Daoy (cell line): Measurements from ENCODE around the gene LCE7A. TPM values are rescaled to one million over a fixed set of nuclear protein-coding genes. Genes with fewer than 3 reads are reported as not detected.

Source experiments
- DNase-seq: peaks from one replicate; pipeline ENCODE4 v3.0.0-alpha.2; 2015; ENCODE audit warnings: low read depth
- total RNA-seq: library from RNA; depleted of rRNA; stranded (reverse); fragments of >200 nt; shearing (Covaris generic); gene quantifications from 2 replicates; pipeline ENCODE4 v1.2.3, GENCODE V29; 2014; rRNA removed

Gene LCE7A
- total RNA-seq, 1 experiment from 2014 or later: not detected

- DNase-seq: no peak
Observed at GRCh38 chr1:152880316-152880715, 20.5 kb downstream of the LCE7A start.

DNA sequence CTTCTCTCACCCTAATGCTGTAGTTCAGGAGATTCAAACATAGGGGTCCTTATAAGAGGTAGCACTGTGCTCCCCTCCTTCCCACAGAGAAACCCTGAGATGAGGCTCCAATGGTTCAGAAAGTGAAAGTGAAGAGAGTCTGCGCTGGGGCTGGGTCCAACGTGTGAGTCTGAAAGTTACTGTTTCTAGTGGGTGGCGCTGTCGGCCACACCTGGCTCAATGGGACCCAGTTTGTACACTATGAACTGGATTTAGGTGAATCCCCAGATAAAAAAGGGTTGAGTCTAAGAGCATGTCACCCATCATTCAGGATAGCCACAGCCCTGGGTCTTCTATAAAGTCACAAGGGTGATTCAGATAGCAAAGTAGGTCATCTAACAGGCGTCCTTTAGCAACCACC is 21.1 kb downstream of the LCE7A start:
- DNase-seq: peak; percentile 30

- no peak for DNase-seq
Observed at GRCh38 chr1:152884085-152884484, 24.3 kb downstream of the LCE7A start.

DNA sequence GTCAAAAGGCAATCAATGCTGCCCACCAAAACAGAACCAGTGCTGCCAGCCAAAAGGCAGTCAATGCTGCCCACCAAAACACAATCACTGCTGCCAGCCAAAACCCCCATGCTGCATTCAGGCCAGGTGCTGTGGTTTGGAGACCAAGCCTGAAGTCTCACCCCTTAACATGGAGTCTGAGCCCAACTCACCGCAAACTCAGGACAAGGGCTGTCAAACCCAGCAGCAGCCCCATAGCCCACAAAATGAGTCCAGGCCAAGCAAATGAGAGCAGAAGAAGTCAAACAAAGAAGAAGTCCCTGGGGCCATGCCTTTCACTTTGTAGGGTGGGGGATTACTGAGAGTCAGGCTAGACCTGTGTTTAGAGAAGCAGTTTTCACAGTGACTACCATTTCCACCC is 24.7 kb downstream of the LCE7A start:
- no peak for DNase-seq

DNA sequence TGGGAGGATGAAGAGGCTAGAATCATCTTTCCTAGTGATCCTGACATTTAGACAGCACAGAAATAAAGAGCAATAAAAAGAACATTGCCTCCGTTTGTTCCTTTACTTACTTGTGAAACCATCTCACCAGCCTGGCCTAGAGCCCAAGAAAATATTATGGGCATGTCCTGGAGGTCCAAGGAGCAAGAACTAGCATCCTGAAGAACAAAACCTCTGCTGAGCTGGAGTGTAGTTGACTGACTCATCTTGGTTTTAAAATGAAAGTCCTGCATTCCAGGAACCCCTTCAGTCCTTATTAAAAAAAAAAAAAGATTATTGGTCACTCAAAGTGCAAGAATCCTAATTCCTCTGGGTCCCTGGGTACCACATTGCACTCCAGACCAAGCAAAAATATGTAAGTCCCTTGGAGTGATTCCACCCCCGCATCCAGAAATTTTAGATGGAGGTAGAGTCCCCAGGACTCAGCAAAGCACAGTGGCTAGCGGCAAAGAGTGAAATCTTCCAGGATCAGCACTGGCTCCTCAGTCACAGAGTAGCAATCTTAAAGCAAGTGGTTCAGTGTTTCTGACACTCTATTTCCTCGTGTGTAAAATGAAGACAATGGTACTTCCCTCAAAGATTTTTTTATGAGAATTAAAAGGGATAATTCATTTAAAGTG is 25.3 kb downstream of the LCE7A start:
- peak; percentile 42 for DNase-seq

GRCh38 chr1:152886085-152886484 is 26.3 kb downstream of the LCE7A start:
- no peak for DNase-seq

DNA sequence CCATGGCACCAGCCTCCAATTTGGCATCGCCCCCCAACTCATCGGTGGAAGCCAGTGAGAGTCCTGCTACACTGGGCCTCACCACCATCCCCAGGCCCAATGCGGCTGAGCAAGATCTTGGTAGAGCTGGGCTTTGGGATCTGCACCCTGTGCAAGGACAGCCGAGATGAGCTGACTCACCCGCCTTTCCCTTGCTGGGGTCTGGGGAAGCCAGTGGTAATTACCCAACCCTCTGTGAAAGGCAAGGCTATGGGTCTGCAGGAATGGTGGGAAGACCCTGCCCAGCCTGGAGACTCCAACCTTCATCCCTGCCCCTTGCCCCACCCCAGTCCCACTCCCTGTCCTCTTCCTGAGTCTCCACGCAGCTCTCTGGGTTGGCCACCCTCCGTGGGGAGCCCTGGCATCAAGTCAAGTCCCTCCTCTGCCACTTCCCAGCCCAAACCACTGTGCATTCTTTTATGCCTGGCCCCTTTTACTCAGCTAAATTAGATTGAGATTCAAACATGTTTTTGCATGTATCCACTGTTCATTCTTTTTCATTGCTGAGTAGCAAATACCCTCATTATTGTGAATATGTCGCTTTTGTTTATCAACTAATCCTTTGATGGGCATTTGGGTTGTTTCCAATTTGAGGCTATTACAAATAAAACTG is 27.1 kb downstream of the LCE7A start:
- DNase-seq: peak; percentile 25

DNA sequence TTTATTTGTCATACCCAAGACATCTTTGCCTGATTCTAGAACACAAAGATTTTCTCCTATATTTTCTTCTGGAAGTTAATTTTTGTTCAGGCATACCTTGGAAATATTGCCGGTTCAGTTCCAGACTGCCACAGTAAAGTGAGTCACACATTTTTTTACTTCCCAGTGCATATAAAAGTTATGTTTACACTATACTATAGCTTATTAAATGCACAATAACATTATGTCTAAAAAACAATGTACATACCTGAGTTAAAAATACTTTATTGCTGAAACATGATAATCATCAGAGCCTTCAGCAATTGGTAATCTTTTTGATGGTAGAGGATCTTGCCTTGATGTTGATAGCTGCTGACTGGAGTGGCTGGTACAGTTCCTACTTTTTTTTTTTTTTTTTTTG is 28.3 kb downstream of the LCE7A start:
- DNase-seq: no peak

GRCh38 chr1:152899027-152899426 is 39.2 kb downstream of the LCE7A start:
- DNase-seq: no peak

- DNase-seq: no peak
Observed at GRCh38 chr1:152899883-152900282, 40.1 kb downstream of the LCE7A start.

DNA sequence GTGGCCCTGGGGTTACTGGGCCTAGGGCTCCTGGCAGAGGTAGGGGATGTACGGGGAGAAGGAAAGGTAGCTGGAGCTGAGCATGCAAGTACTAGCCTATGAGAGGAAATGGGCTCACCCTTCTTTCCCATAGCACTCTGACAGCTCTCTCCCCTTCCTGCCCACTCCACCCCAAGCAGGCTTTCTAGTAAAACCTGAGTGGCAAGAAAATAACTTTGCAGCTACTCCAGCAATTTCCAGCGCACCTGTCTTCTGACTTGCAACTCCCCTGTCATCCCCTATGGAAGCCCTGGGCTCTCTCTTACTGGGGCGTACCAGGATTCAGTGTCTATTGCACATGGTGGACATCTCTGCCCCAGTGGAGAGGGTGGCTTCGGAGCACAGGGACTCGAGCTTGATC is 41.8 kb downstream of the LCE7A start:
- no peak for DNase-seq

DNA sequence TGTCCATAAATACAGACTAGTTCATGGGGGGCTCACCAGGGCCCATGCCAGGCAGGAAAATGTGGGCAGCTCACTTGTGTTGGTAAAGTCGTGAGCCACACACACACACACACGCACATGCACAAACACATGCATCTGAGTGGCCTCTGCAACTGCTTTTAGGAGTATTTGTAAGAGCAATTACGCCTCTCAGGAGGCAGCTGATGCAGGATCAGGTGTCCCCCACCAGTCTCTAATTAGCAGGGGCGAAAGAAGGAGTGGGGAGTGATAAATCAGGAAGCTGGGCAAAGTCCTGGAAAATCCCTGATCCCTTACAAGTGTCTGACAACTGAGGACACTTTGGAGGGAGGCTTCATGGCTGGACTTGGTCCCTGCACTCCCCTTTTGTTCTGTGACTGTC is 42.8 kb downstream of the LCE7A start:
- DNase-seq: no peak

- no peak for DNase-seq
Observed at GRCh38 chr1:152904688-152905440, 45.1 kb downstream of the LCE7A start.

DNA sequence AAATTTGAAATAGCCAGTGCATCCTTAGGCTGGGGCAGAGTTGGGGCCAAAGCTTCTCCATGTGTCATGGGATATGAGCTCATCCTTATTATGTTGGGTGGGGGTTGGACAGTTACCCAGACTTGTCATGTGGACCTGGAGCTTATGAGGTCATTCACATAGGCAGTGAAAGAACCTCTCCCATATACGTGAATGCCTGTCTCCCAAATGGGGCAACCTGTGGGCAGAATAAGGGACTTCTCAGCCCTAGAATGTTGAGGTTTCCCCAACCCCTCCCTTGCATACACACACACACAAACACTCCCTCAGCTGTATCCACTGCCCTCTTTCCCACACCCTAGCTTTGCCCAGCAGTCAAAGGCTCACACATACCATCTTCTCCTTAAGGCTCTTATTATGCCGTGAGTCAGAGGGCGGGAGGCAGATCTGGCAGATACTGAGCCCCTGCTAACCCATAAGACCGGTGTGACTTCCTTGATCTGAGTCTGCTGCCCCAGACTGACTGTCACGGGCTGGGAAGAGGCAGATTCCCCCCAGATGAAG is 46.3 kb downstream of the LCE7A start:
- peak; percentile 93 for DNase-seq

DNA sequence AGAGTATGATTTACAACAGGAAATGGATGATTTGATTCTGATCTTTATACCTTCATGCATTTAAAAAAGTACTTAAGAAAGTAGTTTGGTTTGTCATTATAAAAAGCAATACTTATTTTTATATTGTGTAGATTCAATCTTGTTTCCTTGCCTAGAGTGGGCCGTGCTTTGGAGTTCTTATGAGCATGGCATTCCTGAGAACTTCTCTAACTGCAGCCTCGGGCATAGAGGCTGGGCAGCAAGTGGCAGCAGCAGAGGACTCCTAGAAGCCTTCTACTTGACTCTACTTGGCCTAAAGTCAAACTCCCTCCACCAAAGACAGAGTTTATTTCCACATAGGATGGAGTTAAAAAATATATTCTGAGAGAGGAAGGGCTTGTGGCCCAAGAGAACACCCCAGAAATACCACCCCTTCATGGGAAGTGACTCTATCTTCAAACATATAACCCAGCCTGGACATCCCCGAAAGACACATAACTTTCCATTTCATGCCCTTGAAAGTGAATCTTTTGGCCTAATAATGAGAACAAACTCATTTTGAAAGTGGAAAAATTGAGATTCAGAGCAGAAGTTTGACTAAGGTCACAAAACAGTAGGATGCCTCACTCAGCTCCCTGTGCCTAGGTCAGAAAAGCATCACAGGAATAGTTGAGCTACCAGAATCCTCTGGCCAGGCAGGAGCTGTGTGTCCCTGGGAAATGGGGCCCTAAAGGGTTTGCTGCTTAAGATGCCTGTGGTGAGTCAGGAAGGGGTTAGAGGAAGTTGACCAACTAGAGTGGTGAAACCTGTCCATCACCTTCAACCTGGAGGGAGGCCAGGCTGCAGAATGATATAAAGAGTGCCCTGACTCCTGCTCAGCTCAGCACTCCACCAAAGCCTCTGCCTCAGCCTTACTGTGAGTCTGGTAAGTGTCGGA is 48.1 kb downstream of the LCE7A start, which contains the start of gene IVL:
Gene IVL (plus strand): TSS at position 861 of the 916 bp plus-strand sequence. CDS start 1,252 bp downstream, outside the sequence.
- peak; percentile 42 for DNase-seq

GRCh38 chr1:152909206-152909605 is 49.4 kb downstream of the LCE7A start:
- DNase-seq: no peak

Other genes starting within 250 kb of the LCE7A start
- not detected in 2 replicates for gene LCE3B, start 246.2 kb upstream of the LCE7A start, total RNA-seq
- not detected in 2 replicates for gene LCE3A, start 236.9 kb upstream of the LCE7A start, total RNA-seq
- not detected in 2 replicates for gene LCE2D, start 196.6 kb upstream of the LCE7A start, total RNA-seq
- not detected in 2 replicates for gene LCE2C, start 184.7 kb upstream of the LCE7A start, total RNA-seq
- gene LCE2B, start 173.9 kb upstream of the LCE7A start, total RNA-seq: not detected in 2 replicates
- not detected in 2 replicates for gene LCE2A, start 161.7 kb upstream of the LCE7A start, total RNA-seq
- not detected in 2 replicates for gene LCE4A, start 151.8 kb upstream of the LCE7A start, total RNA-seq
- not detected in 2 replicates for gene KPRP, start 102.0 kb upstream of the LCE7A start, total RNA-seq
- gene LCE1F, start 84.9 kb upstream of the LCE7A start, total RNA-seq: not detected in 2 replicates
- gene LCE1E, start 73.7 kb upstream of the LCE7A start, total RNA-seq: not detected in 2 replicates
- not detected in 2 replicates for gene LCE1D, start 63.3 kb upstream of the LCE7A start, total RNA-seq
- gene LCE1C, start 53.3 kb upstream of the LCE7A start, total RNA-seq: not detected in 2 replicates
- gene LCE1B, start 48.0 kb upstream of the LCE7A start, total RNA-seq: not detected in 2 replicates
- not detected in 2 replicates for gene LCE1A, start 32.5 kb upstream of the LCE7A start, total RNA-seq
- not detected in 2 replicates for gene LCE6A, start 17.1 kb upstream of the LCE7A start, total RNA-seq
- not detected in 2 replicates for gene SMCP, start 18.3 kb downstream of the LCE7A start, total RNA-seq
- 0.06 TPM in 1 of 2 replicates, not detected in the other for gene IVL, start 48.5 kb downstream of the LCE7A start, total RNA-seq
- not detected in 2 replicates for gene SPRR5, start 87.2 kb downstream of the LCE7A start, total RNA-seq
- gene SPRR4, start 110.7 kb downstream of the LCE7A start, total RNA-seq: not detected in 2 replicates
- gene SPRR1A, start 124.1 kb downstream of the LCE7A start, total RNA-seq: not detected in 2 replicates
- gene SPRR3, start 141.8 kb downstream of the LCE7A start, total RNA-seq: not detected in 2 replicates
- not detected in 2 replicates for gene SPRR1B, start 171.2 kb downstream of the LCE7A start, total RNA-seq
- gene SPRR2D, start 181.1 kb downstream of the LCE7A start, total RNA-seq: not detected in 2 replicates
- gene SPRR2A, start 197.5 kb downstream of the LCE7A start, total RNA-seq: not detected in 2 replicates
- not detected in 2 replicates for gene SPRR2B, start 211.6 kb downstream of the LCE7A start, total RNA-seq
- gene SPRR2E, start 234.5 kb downstream of the LCE7A start, total RNA-seq: not detected in 2 replicates